Cardiac muscle cell (in vitro differentiated cells and primary cell): ENCODE data around the gene MYO5A. TPM values are rescaled to one million over a fixed set of nuclear protein-coding genes. Genes with fewer than 3 reads are reported as not detected.

Experiments used
- DNase-seq, 2 donors: peaks; one replicate each; pipeline versions ENCODE4 v3.0.0 to v3.0.0-alpha.2; 2010 to 2017; ENCODE audit warnings: low read depth in 1 of 2, low spot score in 1 of 2
- H3K27ac ChIP-seq: fragments of 200-600 bp; sonication (generic); 2 replicates; pipeline ENCODE4 v1.5.1; 2016
- H3K27me3 ChIP-seq: fragments of 200-600 bp; sonication (generic); 2 replicates; pipeline ENCODE4 v1.6.0; 2016; ENCODE audit warnings: control low read depth
- H3K36me3 ChIP-seq: fragments of 200-600 bp; sonication (generic); 2 replicates; pipeline ENCODE4 v1.5.1; 2016; ENCODE audit warnings: control low read depth
- H3K4me1 ChIP-seq: fragments of 200-600 bp; sonication (generic); 2 replicates; pipeline ENCODE4 v1.8.1; 2017; ENCODE audit warnings: low read depth, mild to moderate bottlenecking, mixed run types
- H3K4me3 ChIP-seq: fragments of 200-600 bp; sonication (generic); 2 replicates; pipeline ENCODE4 v1.5.1; 2016; ENCODE audit warnings: mild to moderate bottlenecking
- H3K9me3 ChIP-seq: fragments of 200-600 bp; sonication (generic); 2 replicates; pipeline ENCODE4 v1.5.1; 2017; ENCODE audit warnings: low read depth, mild to moderate bottlenecking, control low read depth
- CTCF ChIP-seq: IDR thresholded peaks from 2 replicates; pipeline ENCODE4 v1.5.1; 2012; ENCODE audit warnings: low read depth, mild to moderate bottlenecking, low read length
- polyA plus RNA-seq: library from polyadenylated mRNA; unstranded; fragments of >200 nt; fragmentation: Nextera tagmentation; extraction: Ambion mirVana; gene quantifications from 2 replicates; pipeline ENCODE4 v1.2.1, GENCODE V29; 2016
- total RNA-seq: library from RNA; depleted of rRNA; stranded (reverse); fragments of >200 nt; gene quantifications from 2 replicates; pipeline ENCODE4 v1.2.3, GENCODE V29; 2016

Gene MYO5A
- total and polyA plus RNA-seq, 2 experiments from 2014 or later = 5.1 to 27.7 TPM

GRCh38 chr15:52276256-52276770 is 252.4 kb downstream of the MYO5A start:
- Histone ChIP-seq H3K4me1 (peaks cover 7% of the 10 kb centered on the region), H3K9me3 (no peaks in the 10 kb centered on the region), H3K4me3 (no peak overlapping the region), H3K36me3 (no peaks in the 10 kb centered on the region), H3K27me3 (no peaks in the 10 kb centered on the region), H3K27ac (no peak overlapping the region)
- DNase-seq = no peak
- no peak for TF ChIP-seq CTCF

DNA sequence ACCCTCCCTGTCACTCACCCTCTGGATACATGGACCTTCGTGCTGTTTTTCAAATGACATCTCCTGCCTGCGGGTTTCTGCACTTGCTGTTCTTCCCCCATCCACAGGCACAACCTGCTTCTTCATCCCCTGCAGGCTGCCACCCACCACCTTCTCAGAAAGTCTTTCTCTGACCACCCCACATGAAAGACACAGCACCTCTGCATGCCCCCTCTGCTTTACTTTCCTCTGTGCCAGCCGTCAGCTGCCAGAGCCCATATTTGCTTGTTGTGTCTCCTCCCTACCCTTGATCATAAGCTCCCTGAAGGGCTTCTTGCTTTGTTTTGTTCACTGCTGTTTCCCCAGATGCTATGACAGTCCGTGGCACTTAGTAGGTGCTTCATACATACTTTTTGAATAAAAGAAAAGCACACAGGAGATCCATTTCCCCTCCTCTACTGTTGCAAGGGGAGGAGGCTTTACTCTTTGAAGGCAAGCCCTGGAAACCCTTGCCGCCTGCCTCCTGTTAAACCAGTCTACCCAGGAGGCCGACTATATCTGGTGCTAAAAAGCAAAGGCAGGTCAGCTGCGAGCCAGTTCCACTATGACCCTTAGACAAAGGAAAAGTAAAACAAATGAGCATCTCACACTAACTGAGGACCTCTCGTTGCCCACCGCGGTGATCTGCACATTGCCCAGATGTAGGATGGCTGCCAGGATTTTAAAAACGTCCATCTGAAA is 265.0 kb downstream of the MYO5A start:
- no peak overlapping the region for H3K4me3 ChIP-seq
- no peaks in the 10 kb centered on the region for H3K27me3 ChIP-seq
- peaks cover 2% of the 10 kb centered on the region for H3K36me3 ChIP-seq
- no peak for DNase-seq
- TF ChIP-seq CTCF = no peak
- H3K27ac ChIP-seq = no peak overlapping the region
- no peaks in the 10 kb centered on the region for H3K9me3 ChIP-seq
- H3K4me1 ChIP-seq = peaks cover 17% of the 10 kb centered on the region

DNA sequence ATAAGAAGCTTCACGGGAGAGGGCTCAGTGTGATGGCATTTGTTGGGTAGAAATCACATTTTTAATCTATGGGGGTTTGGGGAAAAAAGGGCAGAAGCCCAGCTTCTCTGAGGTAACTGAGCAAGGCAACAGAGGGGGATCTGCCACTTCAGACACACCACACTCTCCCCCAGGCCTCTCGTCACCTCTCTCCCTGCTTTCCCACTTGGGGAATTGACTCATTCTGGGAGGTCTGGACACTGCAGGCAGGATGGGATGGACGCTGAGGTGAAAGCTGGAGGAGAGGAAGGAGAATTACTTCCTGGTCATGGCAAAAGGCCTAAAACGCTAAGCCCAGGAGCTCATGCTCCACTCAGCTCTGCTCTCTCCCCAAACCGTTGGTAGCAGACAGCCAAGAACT is 266.3 kb downstream of the MYO5A start:
- Histone ChIP-seq H3K9me3 (no peaks in the 10 kb centered on the region), H3K36me3 (no peaks in the 10 kb centered on the region), H3K27ac (peak overlapping the region; percentile 93), H3K4me3 (no peak overlapping the region), H3K27me3 (no peaks in the 10 kb centered on the region), H3K4me1 (peaks cover 19% of the 10 kb centered on the region)
- no peak for DNase-seq
- no peak for TF ChIP-seq CTCF

- no peak for TF ChIP-seq CTCF
- H3K4me3 ChIP-seq = no peak overlapping the region
- DNase-seq = peak; percentile 88 to 91
- H3K27me3 ChIP-seq = no peaks in the 10 kb centered on the region
- H3K4me1 ChIP-seq = peaks cover 24% of the 10 kb centered on the region
- peak overlapping the region; percentile 93 for H3K27ac ChIP-seq
- no peaks in the 10 kb centered on the region for H3K36me3 ChIP-seq
- no peaks in the 10 kb centered on the region for H3K9me3 ChIP-seq
These were observed 267.0 kb downstream of the MYO5A start for GRCh38 chr15:52261498-52262242.

DNA sequence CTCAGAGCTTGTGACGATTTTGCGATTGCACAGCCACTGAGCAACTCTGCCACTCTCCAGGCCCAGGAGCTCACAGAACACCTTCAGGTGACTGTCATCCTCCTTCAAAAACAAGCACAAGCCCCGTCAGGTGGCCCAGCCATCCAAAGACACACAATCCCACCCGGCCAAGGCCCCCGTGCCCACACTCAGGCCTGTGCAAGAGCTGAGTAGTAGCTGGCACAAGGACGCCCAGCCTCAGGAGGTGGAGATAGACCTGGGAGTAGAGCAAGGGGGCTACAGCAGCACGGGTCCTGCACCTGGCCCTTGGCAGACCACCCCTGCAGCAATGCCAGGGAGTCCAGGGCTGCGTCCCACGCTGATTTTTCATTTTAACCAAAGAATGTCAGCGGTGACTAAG is 267.7 kb downstream of the MYO5A start:
- H3K27me3 ChIP-seq = no peaks in the 10 kb centered on the region
- H3K27ac ChIP-seq = peak overlapping the region; percentile 93
- DNase-seq = no peak
- H3K4me1 ChIP-seq = peaks cover 29% of the 10 kb centered on the region
- H3K36me3 ChIP-seq = no peaks in the 10 kb centered on the region
- H3K4me3 ChIP-seq = no peak overlapping the region
- no peaks in the 10 kb centered on the region for H3K9me3 ChIP-seq
- TF ChIP-seq CTCF = no peak
